Epithelial cell of proximal tubule (primary cell): ENCODE measurements around the gene SECTM1. TPM values are rescaled to one million over a fixed set of nuclear protein-coding genes. Genes with fewer than 3 reads are reported as not detected.

ENCODE experiments used
- DNase-seq: peaks from one replicate; pipeline ENCODE4 v3.0.0-alpha.2; 2011; ENCODE audit warnings: low read depth
- H3K4me3 ChIP-seq: 2 replicates; pipeline ENCODE4 v1.5.1; 2011; ENCODE audit warnings: low read depth, mild to moderate bottlenecking, low read length
- CTCF ChIP-seq: conservative IDR thresholded peaks from 2 replicates; pipeline ENCODE4 v1.5.1; 2012; ENCODE audit warnings: low read depth, mild to moderate bottlenecking, low read length
- total RNA-seq: library from RNA; depleted of rRNA; stranded (reverse); fragments of >200 nt; gene quantifications from 2 replicates; pipeline ENCODE4 v1.2.3, GENCODE V29; 2015

Gene SECTM1
- total RNA-seq, 1 donor from 2014 or later = 0.75 TPM

- TF ChIP-seq CTCF = no peak
- no peak overlapping the region for H3K4me3 ChIP-seq
- no peak for DNase-seq
Observed at GRCh38 chr17:82278786-82279391, 54.7 kb downstream of the SECTM1 start.

GRCh38 chr17:82278308-82278707 is 55.3 kb downstream of the SECTM1 start:
- H3K4me3 ChIP-seq = no peak overlapping the region
- no peak for DNase-seq
- TF ChIP-seq CTCF = no peak

GRCh38 chr17:82277851-82278250 is 55.7 kb downstream of the SECTM1 start:
- no peak for DNase-seq
- H3K4me3 ChIP-seq = no peak overlapping the region
- no peak for TF ChIP-seq CTCF

- H3K4me3 ChIP-seq = no peak overlapping the region
- no peak for TF ChIP-seq CTCF
- no peak for DNase-seq
Observed at GRCh38 chr17:82276938-82277337, 56.6 kb downstream of the SECTM1 start.

GRCh38 chr17:82275326-82275725 is 58.2 kb downstream of the SECTM1 start:
- no peak for TF ChIP-seq CTCF
- no peak for DNase-seq
- no peak overlapping the region for H3K4me3 ChIP-seq

GRCh38 chr17:82274134-82275020 is 59.2 kb downstream of the SECTM1 start:
- no peak for TF ChIP-seq CTCF
- no peak for DNase-seq
- H3K4me3 ChIP-seq = peak overlapping the region; percentile 89
